HG03520 (cell line): ENCODE measurements around the gene ZNF536.
"Not testable (repeated sequence)": the region's sequence is repeated elsewhere in the genome, so short reads cannot be mapped to it uniquely, and the experiment has no call there.

Experiments used
- ATAC-seq: cut with Tn5 transposase; IDR thresholded peaks from one replicate; pipeline ENCODE4 v1.9.1; 2021; ENCODE audit warnings: mild to moderate bottlenecking, moderate library complexity; ENCODE audit not compliant: unreplicated experiment

The ZNF536 gene

DNA sequence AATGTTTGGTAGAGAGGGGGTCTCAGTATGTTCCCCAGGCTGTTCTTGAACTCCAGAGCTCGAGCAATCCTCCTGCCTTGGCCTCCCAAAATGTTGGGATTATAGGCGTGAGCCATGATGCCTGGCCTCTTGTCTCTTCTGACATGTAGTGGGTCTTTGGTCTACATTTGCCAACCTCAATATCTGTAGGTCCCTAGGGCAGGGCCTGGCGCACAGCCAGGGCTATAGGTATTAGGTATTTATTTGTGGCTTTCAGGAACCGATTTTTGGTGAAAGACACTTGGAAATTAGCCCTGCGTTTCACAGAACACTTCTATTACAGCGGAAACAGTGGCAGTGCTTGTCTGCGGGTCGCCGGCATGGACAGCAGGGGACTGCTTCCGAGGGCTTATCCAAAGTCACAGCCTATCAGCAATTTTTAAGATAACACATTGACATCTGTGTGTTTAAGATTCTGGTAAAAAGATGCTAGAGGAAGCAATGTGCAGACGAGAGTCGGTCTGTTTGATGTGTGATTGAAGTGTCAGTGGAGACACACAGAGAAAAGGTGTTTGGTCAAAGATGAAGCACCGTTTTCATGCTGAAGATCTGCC, 14.5 kb downstream of the ZNF536 start:
- ATAC-seq: no peak

DNA sequence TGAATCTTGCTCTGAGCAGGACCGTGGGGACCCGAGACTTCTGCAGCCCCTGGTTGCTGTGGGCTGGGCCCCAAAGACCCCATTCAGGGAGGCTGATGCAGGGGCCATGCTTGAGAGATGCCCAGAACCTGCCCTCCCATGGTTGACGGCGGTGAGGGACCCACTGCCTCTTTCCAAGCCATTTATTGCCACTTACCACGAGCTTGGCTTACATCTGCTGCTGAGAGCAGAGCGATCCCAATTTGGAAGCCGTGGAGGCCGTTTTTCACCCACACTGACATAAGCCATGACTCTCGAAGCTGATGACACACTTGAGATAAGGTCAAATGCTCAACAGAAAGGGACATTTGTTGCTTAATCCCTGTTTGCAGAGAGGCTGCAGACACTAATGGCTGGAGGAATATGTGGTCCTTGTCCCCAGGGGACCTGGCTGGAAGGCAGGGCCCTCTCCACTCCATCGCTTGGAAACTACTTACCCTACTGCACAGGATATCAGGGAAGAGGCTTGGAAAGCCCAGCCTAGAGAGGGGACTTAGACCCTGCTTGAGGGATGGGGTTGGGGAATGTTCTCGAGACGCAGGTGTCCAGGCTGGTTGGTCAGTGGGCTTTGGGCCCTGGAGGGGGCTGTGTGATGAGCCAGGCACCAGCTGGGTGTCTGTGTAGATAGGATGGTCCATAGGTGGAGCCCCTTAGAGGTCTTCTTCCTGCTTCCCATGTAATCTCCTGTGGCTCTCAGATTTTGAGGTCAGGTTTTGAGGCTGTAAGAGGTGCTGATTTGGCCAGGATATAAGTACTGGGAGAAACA, 15.3 kb downstream of the ZNF536 start:
- no peak for ATAC-seq

DNA sequence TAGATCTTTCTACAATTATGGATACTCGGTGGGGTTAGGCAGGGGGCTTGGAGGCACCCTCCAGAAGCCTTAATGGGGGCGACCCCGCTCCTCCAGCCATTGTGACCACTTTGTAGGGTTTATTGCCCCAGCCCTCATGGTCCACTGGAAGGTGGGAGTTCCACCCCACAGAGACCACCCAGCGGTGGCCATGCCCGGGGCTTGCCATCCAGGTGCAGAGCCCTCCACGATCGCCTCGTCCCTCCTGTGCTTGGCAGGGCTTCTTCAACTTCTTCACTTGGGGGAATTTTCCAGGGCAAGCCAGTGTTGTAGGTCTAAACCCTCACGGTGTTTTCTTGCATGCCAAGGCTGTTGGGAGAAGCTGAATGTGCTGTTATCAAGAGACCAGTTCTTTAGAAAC, 16.1 kb downstream of the ZNF536 start:
- ATAC-seq: no peak

DNA sequence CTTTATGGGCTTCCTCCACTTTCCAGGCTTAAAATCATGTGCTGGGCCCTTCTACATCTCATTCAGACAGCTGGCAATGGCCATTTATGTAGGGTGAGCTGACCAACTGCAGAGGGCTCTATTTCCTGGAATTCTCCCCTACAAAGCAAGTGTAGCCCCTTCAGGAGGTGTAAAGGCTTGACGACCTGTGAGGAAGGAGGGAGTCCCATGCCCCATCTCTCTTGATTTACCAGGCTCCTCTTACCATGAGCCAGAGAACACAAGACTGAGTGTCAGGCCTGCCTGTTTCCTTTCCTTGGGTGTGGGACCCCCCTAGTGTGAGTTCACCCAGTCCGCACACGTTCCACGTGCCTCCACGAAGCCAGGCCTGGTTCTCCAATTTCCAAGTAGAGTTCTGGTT, 16.6 kb downstream of the ZNF536 start:
- ATAC-seq: no peak

DNA sequence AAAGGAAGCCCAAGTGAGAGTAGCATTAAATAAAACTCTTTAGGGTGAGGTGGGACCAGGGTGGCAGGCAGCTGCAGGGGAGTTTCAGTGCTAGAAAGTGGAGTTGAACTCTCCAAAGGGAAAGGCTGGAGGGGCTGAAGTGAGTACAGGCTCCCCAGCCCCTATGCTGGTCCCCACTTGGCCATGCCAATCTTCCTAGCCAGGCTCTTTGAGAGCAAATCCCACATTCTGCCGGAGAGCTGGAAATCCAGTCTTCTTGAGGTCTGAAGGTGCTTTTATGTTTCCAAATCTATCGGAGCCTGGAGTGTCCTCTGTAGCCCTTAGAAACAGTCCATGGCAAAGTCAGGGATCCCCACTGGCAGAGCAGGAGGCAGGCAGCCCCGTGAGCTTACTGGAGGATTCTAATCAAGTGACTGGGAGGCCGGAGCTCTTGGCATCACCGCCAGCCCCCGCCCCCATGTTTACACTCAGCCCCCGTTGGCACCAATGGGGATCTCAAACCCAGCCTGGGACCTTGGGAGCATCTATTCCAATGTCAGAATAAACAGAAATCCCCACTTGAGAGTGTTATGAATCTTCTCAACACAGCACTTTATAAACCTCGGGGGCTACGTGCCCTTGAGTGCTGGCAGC, 18.3 kb downstream of the ZNF536 start:
- ATAC-seq: no peak

DNA sequence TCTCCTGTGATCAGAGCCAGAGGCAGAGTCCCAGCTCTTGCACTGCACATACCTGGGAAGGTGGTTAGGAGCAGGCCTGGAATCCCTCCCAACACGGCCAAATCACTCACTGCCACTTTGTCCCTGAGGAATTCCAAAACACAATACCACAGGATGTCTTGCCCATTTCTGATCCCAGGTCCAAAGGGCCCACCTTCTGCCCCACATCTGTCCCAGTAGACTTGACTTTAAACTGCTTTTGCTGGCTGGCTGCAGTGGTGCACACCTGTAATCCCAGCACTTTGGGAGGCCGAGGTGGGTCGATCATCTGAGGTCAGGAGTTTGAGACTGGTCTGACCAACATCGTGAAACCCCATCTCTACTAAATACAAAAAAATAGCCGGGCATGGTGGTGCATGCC, 18.9 kb downstream of the ZNF536 start:
- ATAC-seq: no peak

DNA sequence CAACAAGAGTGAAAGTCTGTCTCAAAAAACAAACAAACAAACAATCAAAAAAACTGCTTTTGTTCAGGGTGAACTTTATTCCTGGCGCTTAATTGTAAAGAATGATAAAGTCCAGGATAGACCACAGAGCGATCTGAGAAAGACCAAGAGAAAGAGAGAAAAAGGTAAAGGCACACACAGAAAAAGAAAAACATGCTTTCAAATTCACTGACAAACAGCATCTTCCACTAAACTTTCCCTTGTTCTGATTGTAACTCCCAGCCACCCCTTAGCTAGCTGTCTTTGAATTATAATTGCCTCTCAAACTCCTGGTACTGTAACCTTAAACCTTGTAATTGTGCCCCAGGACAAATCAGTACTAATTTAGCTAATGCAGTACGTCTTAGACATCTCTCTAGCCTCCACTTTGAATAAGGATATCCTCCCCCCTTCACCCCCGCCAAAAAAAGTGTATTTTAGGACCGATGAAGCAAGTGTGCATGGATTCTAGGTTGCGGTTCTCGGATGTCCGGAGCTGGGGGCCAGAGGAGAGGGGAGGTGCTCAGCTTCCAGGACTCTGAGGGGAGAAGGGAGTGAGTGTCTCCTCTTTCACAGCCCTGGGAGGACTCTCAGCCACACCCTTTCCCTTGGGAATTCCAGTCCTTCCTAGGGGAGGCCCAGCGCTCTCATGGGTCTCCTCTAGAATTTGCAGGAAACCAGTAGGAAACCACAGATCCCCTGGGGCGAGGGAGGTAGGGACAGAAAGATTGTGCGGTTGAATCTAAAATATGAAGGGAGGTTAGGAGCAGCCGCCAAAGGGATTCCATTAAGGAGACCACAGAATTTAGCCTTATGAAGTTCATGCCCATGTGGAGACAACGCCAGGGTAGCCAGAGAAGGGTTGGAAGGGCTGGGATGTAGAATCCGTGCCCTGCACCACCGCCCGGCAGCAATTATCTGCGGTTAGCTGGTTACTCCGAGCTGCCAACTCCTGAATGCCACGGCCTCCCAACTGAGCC, 19.7 kb downstream of the ZNF536 start:
- no peak for ATAC-seq

DNA sequence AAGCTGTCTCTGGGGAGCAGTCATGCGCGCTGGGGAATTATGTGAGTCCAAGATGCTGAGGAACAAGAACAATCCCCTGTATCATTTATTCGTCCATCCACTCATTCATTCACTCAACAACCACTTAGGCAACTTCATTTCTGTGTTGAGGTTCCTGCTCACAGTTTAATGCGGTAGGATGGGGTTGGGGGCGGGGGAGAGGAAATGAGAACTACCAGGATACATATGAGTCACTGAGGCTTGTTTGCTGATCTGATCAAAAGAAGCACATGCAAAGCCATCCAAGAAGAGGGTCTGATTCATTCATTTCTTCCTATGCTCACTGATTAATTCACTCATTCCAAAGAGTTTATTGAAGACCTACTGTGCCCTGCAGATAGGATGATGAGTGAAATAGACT, 20.9 kb downstream of the ZNF536 start:
- ATAC-seq: no peak

DNA sequence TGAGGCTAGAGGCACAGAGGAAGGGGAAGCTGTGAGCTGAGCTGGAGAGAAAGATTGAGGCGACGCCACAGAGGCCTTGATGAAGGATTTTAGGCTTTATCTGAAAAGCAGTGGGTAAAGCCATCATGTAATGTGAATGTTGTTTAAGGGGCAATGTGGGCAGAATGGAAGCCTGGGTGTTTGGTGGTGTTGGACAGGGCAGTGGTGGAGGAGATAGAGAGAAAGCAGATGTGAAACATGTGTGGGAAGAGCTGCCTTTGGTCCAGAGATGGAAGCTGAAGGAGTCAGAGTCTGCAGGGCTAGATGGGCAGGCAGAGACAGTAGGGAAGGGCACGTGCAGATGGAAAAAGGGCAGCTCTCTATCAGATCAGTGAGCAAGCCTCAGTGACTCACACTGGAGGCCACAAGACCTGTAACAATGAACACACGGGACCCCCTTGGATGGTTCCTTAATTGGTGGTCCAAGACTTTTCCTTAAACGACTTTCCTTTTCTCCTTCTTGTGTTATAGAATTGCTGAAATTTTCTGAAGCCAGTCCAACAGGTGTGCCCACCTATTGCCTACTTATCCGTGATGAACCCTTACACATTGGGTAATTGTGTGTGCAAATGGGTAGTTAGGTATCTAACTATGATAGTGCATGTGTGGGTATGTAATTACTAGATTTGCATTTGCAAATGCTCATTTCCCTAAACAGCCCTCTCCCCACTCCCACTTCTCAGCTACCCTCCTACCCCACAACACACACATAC, 21.7 kb downstream of the ZNF536 start:
- no peak for ATAC-seq

DNA sequence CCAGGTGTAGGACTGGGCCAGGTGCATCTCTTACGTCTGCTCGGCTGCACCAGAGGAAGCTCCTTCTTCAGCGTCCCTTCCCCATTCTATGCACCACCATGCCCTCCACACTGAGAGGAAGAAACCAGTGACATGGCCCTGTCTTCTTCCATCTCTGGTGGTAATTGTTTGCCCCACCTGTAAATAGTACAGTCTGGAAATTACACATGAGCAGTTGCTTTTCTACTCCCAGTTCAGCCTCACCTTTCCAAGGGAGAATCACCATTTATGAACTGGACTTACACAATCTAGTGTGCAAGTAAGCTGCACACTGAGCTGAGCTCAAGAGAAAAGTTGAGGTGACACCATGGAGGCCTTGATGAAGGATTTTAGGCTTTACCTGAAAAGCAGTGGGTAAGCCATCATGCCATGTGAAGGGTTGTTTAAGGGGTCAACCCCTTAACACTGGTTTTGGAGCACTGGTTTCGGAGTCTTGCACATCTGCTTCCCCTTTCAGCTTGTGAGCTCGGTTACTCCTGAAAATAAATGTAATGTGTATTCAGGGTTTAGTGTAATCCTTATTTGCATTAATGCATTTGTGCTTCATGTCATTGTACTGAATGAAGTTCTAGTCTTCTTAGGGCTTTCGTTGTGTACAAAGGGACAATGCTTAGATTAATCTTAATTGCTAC, 22.4 kb downstream of the ZNF536 start:
- ATAC-seq: no peak

DNA sequence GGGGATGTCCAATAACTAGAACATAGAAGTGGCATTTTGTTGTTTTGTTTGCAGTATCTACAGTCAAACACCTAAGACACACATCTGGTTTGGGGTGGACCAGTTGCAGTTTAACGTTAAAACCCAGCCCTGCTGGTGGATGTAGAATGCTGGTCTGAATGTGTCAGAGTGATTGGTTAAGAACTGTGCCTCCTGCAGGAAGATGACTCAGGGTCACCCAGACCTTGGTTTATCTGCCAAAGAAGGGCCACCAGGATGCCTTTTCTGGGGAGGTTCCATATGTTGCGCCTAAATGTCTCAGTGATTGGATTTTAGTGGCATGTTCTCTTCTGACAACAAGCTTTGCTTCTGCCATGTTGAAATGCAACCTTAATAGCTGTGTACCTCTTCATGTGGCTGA, 23.1 kb downstream of the ZNF536 start:
- no peak for ATAC-seq

DNA sequence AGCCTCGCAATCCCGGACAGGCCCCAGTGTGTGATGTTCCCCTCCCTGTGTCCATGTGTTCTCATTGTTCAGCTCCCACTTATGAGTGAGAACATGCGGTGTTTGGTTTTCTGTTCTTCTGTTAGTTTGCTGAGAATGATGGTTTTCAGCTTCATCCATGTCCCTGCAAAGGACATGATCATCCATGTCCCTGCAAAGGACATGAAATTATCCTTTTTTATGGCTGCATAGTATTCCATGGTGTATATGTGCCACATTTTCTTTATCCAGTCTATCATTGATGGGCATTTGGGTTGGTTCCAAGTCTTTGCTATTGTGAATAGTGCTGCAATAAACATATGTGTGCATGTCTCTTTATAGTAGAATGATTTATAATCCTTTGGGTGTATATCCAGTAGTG, 26.4 kb downstream of the ZNF536 start:
- not testable (repeated sequence) for ATAC-seq

DNA sequence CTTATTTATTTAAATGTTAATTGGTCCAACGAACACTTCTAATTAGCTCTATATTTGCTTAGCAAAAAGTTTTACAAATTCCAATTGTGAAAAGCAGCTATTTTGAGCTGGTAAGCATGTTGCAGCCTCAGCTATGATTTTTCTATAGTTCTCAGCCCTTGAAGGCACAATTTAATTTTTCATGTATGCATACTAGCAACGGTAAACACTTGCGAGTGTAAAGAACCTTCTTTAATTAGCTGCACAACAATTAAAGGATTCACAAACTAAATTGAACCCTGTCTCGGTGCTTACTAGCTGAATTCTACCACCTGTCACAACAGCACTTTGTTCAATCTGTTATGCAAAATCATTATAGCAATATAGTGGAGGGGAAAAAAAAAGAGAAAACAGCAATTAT, 29.8 kb downstream of the ZNF536 start:
- ATAC-seq: no peak

DNA sequence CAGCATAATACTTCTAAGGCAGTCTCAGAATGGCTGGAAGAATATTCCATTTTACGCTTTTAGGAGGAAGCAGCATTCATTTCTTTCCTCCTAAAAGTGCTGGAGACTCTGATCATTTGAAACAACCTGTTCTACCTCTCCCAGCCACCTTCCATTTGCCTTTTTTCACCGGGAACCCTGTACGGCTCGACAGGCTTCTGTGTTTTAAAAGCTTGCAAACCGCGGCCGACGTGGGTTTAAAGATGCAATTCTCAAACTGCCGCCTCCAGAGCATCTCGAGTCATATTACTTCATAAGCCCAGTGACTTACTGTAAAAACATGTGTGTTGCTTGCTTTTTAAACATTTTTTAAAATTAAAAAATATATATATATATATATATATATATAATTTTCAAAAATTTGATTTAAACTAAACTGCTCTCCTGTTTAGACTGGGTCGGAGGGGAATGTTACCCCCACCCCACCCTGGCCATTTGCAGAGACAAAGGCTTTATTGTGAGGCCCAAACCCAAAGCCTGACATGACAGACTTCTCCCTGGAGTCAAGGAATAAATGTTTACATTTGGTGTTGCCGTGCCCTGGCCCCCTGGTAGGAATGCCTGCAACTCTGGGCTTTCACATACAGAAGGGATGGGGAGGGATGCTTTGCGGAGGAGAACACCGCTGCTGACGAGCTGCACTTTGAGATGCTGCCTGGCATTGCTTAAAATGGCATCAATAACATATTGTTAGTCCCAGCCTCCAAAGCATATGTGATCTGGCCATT, 30.4 kb downstream of the ZNF536 start:
- ATAC-seq: no peak

DNA sequence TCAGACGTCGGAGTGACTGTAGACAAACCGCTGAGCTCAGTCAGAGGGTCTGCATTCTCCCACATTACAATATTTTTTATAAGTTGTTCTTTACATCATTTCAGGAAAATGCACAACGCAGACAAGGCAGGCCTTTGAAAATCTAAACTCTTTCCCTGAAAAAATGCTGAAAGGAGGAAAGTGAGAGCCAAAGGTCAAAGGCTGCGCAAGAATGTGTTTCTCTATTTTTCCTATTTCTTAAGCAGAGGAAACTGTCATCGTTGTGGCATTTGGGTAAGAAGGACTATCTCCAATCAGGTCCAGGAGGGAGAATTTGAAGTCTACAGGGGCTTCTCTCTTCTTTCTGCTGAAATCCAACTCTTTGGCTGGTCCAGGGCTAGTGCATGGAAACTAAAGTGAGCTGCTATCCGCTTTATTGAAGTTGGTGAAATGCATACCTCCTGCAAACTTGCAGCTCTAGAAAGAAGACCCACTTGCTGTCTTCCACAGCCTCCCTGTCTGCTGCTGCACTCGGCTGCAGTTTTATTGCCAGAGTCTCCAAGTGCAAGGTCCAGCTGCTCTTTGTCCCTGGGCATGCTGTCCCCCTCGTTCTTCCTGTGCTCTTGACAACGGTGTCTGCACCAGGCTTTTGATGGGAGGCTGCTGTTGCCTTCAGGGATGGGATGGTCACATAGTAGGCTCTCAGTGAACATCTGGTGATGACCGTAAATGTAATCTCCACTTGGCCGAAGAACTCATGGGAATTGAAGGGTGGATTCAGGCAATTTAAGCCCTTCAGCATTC, 31.2 kb downstream of the ZNF536 start:
- ATAC-seq: no peak

DNA sequence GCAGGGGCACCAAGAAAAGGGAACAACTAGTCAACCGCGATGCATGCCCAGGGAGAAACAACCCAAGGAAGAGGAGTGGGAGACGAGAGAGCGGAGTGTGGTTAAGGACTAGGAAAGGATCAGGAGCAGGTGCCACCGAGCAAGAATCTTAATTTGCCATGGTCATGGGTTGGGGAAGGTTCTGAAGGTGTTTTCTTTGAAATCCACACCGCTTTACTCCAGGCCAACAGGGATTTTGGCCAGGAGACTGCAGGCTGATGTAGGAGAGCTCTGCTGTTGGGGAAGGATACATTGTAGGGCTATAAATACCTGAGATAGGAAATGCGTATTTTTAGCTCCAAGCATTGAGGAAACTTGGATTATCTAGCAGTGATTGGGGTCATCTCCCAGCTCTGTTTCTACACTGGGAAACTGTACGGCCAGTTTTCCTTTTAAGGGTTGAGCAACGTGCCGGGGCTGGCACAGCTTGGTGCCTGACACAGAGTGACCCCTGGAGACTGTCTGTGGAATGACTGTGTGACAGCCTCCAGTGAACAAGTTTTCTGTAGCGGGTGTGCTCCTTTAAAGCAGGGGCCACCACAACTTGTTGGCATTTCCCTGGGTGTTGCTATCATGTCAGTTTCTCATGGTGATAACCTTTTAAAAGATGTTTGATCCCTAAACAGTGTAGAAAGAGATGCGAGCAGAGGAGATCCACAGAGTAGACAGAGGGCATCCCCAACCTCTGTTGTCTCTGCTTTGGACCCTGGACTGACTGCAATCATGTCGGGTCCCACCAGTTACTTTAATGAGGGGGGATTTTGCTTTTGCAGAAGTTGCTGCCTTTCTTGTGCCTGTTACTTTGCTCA, 34.3 kb downstream of the ZNF536 start:
- ATAC-seq: no peak

DNA sequence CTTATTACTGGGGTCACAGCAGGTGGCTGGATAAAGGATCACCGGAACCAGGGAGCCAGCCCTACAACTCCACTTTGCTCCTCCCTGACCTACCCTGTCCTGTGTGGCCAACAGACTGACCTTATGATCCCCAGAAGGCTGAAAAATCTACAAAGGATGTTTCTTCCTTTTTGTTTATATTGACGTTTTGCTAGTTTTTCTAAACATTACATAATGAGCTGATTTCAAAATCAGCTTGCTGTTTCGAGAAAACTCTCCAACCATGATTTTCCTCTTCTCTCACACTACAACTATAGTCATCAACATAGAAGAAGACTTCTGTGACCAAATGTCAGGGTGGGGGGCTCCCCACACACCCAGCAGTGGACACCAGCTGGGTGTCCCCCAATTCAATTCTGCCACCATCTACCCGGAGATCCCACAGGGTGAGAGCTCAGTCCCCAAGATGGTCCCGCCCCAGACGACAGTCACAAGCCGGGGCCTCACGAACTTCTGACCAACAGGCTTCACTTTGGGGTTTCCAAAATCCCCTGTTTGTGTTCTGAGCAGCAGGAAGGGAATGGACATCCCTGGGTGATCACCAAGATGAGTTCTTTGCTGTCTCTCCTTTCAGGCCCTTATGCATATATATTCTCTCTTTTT, 35.0 kb downstream of the ZNF536 start:
- ATAC-seq: no peak
